Breast epithelium (tissue), 4 donors: Measurements from ENCODE around the gene PRH2. TPM values are rescaled to one million over a fixed set of nuclear protein-coding genes. Genes with fewer than 3 reads are reported as not detected.

Experiments used
- DNase-seq, 2 donors: peaks; one replicate each; pipeline ENCODE4 v3.0.0-alpha.2; 2019; ENCODE audit warnings: low spot score in 2 of 2
- H3K27ac ChIP-seq, 2 donors: fragments of 200-600 bp; sonication (generic) in 1 of 2; one replicate each; pipeline ENCODE4 v1.5.1; 2016 to 2019; ENCODE audit warnings: mild to moderate bottlenecking in 1 of 2
- H3K27me3 ChIP-seq, 2 donors: fragments of 200-600 bp; sonication (generic) in 1 of 2; one replicate each; pipeline versions ENCODE4 v1.5.1 to v1.6.0; 2017 to 2019; ENCODE audit warnings: control low read depth in 1 of 2, mild to moderate bottlenecking in 1 of 2
- H3K36me3 ChIP-seq: fragments of 200-600 bp; one replicate; pipeline ENCODE4 v1.5.1; 2019
- H3K4me1 ChIP-seq, 2 donors: fragments of 200-600 bp; sonication (generic); one replicate each; pipeline ENCODE4 v1.5.1; 2016 to 2019; ENCODE audit warnings: control low read depth in 1 of 2
- H3K4me3 ChIP-seq, 3 donors: fragments of 200-600 bp; sonication (generic); 1 replicate in 2 of 3; 2 replicates in 1 of 3; pipeline ENCODE4 v1.5.1; 2016 to 2019; ENCODE audit warnings: mild to moderate bottlenecking in 3 of 3, moderate library complexity in 2 of 3
- H3K9me3 ChIP-seq, 2 donors: fragments of 200-600 bp; sonication (generic) in 1 of 2; one replicate each; pipeline ENCODE4 v1.5.1; 2016 to 2019; ENCODE audit warnings: control low read depth in 1 of 2
- CTCF ChIP-seq, 3 donors: fragments of 450-650 bp; IDR thresholded peaks; one replicate each; pipeline ENCODE4 v1.5.1; 2016 to 2017; ENCODE audit warnings: antibody characterized with exemption in 3 of 3, mild to moderate bottlenecking in 3 of 3, moderate library complexity in 3 of 3
- POLR2A ChIP-seq: fragments of 450-650 bp; IDR thresholded peaks from one replicate; pipeline ENCODE4 v1.6.1; 2016; ENCODE audit warnings: antibody characterized with exemption, mild to moderate bottlenecking, moderate library complexity
- POLR2AphosphoS5 ChIP-seq, 3 donors: sonication (generic); formaldehyde crosslinking; IDR thresholded peaks; one replicate each; pipeline ENCODE4 v1.6.1; 2017; ENCODE audit warnings: antibody characterized with exemption in 3 of 3
- intact Hi-C: fragments of 100-400 bp; cut with DNase I; formaldehyde crosslinking; loops from one replicate; pipeline ENCODE4 v1.15.1; 2023; ENCODE audit warnings: low total_unique reads
- total RNA-seq, 3 donors: library from RNA; depleted of rRNA; stranded (reverse); fragments of >200 nt; gene quantifications; one replicate each; pipeline ENCODE4 v1.1.0, GENCODE V29; 2016

PRH2 gene
- total RNA-seq, 3 donors from 2014 or later, result not detected

- intact Hi-C loops, result no loop called here
- Histone ChIP-seq H3K9me3 (peaks cover 26 to 27% of the 10 kb centered on the region in 2 donors), H3K27ac (no peak overlapping the region), H3K27me3 (no peaks in the 10 kb centered on the region), H3K36me3 (no peaks in the 10 kb centered on the region), H3K4me1 (no peaks in the 10 kb centered on the region), H3K4me3 (no peak overlapping the region)
- no peak for TF ChIP-seq POLR2AphosphoS5 (IDR thresholded peaks at IDR 0.05)
- no peak for TF ChIP-seq POLR2A
- TF ChIP-seq CTCF (IDR thresholded peaks at IDR 0.05), result no peak
- DNase-seq, result no peak
These were observed 28.5 kb upstream of the PRH2 start for GRCh38 chr12:10900530-10900929.

- Histone ChIP-seq H3K9me3 (peaks cover 26 to 27% of the 10 kb centered on the region in 2 donors), H3K4me1 (no peaks in the 10 kb centered on the region), H3K4me3 (no peak overlapping the region), H3K36me3 (no peaks in the 10 kb centered on the region), H3K27ac (no peak overlapping the region), H3K27me3 (no peaks in the 10 kb centered on the region)
- no peak for DNase-seq
- intact Hi-C loops, result no loop called here
- no peak for TF ChIP-seq CTCF (IDR thresholded peaks at IDR 0.05)
- TF ChIP-seq POLR2AphosphoS5 (IDR thresholded peaks at IDR 0.05), result no peak
- TF ChIP-seq POLR2A, result no peak
These were observed 28.1 kb upstream of the PRH2 start for GRCh38 chr12:10900972-10901371.

- Histone ChIP-seq H3K27me3 (no peaks in the 10 kb centered on the region), H3K4me1 (no peaks in the 10 kb centered on the region), H3K4me3 (no peak overlapping the region), H3K27ac (no peak overlapping the region), H3K9me3 (peaks cover 26 to 27% of the 10 kb centered on the region in 2 donors), H3K36me3 (no peaks in the 10 kb centered on the region)
- no peak for DNase-seq
- intact Hi-C loops, result no loop called here
- TF ChIP-seq POLR2AphosphoS5 (IDR thresholded peaks at IDR 0.05) (no peak), CTCF (IDR thresholded peaks at IDR 0.05) (no peak), POLR2A (no peak)
These were observed 27.6 kb upstream of the PRH2 start for GRCh38 chr12:10901427-10901826.

- intact Hi-C loops, result no loop called here
- Histone ChIP-seq H3K27ac (no peak overlapping the region), H3K4me1 (no peaks in the 10 kb centered on the region), H3K27me3 (no peaks in the 10 kb centered on the region), H3K36me3 (no peaks in the 10 kb centered on the region), H3K9me3 (peaks cover 26 to 27% of the 10 kb centered on the region in 2 donors), H3K4me3 (no peak overlapping the region)
- no peak for DNase-seq
- TF ChIP-seq CTCF (IDR thresholded peaks at IDR 0.05) (no peak), POLR2AphosphoS5 (IDR thresholded peaks at IDR 0.05) (no peak), POLR2A (no peak)
These were observed 24.4 kb upstream of the PRH2 start for GRCh38 chr12:10904686-10905085.

- TF ChIP-seq POLR2AphosphoS5 (IDR thresholded peaks at IDR 0.05) (no peak), CTCF (IDR thresholded peaks at IDR 0.05) (no peak), POLR2A (no peak)
- no peak for DNase-seq
- intact Hi-C loops, result no loop called here
- peaks cover 10 to 15% of the 10 kb centered on the region in 2 donors for H3K9me3 ChIP-seq
- H3K4me1 ChIP-seq, result no peaks in the 10 kb centered on the region
- no peak within 1 kb of the TSS for H3K4me3 ChIP-seq
- no peaks in the 10 kb centered on the region for H3K27me3 ChIP-seq
- H3K36me3 ChIP-seq, result no peaks in the 10 kb centered on the region
- H3K27ac ChIP-seq, result no peak within 1 kb of the TSS
These were observed 19.6 kb upstream of the PRH2 start, which contains the start of gene TAS2R13 for GRCh38 chr12:10909462-10909861. TAS2R13 (minus strand) TSS chr12:10909562; CDS start chr12:10909298, 264 bp downstream.
